Endothelial cell (in vitro differentiated cells): ENCODE results near the gene AAK1. TPM values are rescaled to one million over a fixed set of nuclear protein-coding genes. Genes with fewer than 3 reads are reported as not detected.

Experiments used
- DNase-seq: peaks from one replicate; pipeline ENCODE4 v3.0.0; 2021; ENCODE audit warnings: low spot score
- H3K27ac Mint-ChIP-seq: one replicate; pipeline ENCODE4 v1.8.0; 2021; ENCODE audit warnings: mixed read lengths, inconsistent platforms; ENCODE audit not compliant: unreplicated experiment
- H3K27me3 Mint-ChIP-seq: one replicate; pipeline ENCODE4 v1.8.0; 2021; ENCODE audit warnings: mild to moderate bottlenecking, moderate library complexity, mixed read lengths, inconsistent platforms; ENCODE audit not compliant: unreplicated experiment
- H3K36me3 Mint-ChIP-seq: one replicate; pipeline ENCODE4 v1.8.0; 2021; ENCODE audit warnings: mild to moderate bottlenecking, low read depth, mixed read lengths, inconsistent platforms; ENCODE audit not compliant: unreplicated experiment
- H3K4me1 Mint-ChIP-seq: one replicate; pipeline ENCODE4 v1.8.0; 2021; ENCODE audit warnings: mild to moderate bottlenecking, mixed read lengths, inconsistent platforms; ENCODE audit not compliant: unreplicated experiment
- H3K4me3 Mint-ChIP-seq: one replicate; pipeline ENCODE4 v1.8.0; 2021; ENCODE audit warnings: mild to moderate bottlenecking, mixed read lengths, inconsistent platforms; ENCODE audit not compliant: unreplicated experiment
- H3K9me3 Mint-ChIP-seq: one replicate; pipeline ENCODE4 v1.8.0; 2021; ENCODE audit warnings: mixed read lengths, inconsistent platforms; ENCODE audit not compliant: unreplicated experiment
- total RNA-seq: library from RNA; stranded (reverse); fragmentation: NEBNext Ultra II Directional; extraction: Animal tissue kit (Norgen Biotek cat#: 25700); gene quantifications from one replicate; pipeline ENCODE4 v1.2.1, GENCODE V29; 2021; ENCODE audit not compliant: unreplicated experiment
- TF ChIP-seq, protein P1 (sequence below): fragments of 200-600 bp; sonication (generic); IDR thresholded peaks from one replicate; pipeline ENCODE4 v1.5.0; 2021; ENCODE audit warnings: antibody characterized with exemption; ENCODE audit not compliant: unreplicated experiment

AAK1 gene
- total RNA-seq, 1 donor from 2014 or later, result 144 TPM

DNA sequence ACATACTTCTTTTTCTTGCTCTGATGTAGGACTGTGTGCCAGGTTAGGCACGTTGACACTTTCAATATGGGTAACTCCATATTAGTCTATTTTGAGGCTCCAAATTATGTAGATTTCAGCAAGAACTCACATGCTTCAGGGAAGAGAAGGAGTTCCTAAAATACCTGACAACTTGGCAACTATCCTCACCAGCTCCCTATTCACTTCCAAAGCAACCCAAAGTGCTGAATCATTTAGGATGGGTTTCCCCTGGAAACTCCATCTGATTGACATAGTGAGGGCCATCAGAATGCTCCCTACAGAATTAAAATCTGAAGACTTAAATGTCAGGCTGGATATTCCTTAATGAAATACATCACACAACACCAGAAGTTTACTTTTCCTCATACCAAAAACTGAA, 173.8 kb downstream of the AAK1 start:
- Mint-ChIP-seq H3K4me1 (peaks cover 5% of the 10 kb centered on the region), H3K27ac (no peak overlapping the region), H3K9me3 (no peaks in the 10 kb centered on the region), H3K27me3 (peaks cover 2% of the 10 kb centered on the region), H3K4me3 (no peak overlapping the region), H3K36me3 (peaks cover 27% of the 10 kb centered on the region)
- DNase-seq, result no peak
- TF ChIP-seq, protein P1, sequence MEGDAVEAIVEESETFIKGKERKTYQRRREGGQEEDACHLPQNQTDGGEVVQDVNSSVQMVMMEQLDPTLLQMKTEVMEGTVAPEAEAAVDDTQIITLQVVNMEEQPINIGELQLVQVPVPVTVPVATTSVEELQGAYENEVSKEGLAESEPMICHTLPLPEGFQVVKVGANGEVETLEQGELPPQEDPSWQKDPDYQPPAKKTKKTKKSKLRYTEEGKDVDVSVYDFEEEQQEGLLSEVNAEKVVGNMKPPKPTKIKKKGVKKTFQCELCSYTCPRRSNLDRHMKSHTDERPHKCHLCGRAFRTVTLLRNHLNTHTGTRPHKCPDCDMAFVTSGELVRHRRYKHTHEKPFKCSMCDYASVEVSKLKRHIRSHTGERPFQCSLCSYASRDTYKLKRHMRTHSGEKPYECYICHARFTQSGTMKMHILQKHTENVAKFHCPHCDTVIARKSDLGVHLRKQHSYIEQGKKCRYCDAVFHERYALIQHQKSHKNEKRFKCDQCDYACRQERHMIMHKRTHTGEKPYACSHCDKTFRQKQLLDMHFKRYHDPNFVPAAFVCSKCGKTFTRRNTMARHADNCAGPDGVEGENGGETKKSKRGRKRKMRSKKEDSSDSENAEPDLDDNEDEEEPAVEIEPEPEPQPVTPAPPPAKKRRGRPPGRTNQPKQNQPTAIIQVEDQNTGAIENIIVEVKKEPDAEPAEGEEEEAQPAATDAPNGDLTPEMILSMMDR, result no peak

DNA sequence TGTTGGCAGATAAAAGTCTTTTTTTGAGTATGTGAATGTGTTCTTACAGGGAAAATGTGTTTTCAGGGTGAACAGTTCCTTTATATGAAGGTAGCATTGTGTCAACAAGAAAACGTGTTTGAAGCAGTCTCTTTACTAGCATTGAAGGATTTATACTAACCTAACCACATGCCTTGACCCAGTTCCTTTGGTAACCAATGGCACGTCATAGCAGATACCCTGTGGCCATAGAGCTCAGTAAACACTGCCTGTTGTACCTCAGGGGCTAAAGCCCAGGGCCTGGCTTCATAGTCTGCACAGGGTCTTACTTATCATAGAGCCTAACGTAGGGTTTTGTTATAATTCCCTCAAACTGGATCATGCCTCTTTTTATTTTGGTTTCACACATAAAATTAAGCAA, 174.2 kb downstream of the AAK1 start:
- Mint-ChIP-seq H3K36me3 (peaks cover 29% of the 10 kb centered on the region), H3K9me3 (no peaks in the 10 kb centered on the region), H3K27me3 (peaks cover 2% of the 10 kb centered on the region), H3K27ac (no peak overlapping the region), H3K4me1 (peaks cover 5% of the 10 kb centered on the region), H3K4me3 (no peak overlapping the region)
- DNase-seq, result no peak
- TF ChIP-seq, protein P1, result no peak

DNA sequence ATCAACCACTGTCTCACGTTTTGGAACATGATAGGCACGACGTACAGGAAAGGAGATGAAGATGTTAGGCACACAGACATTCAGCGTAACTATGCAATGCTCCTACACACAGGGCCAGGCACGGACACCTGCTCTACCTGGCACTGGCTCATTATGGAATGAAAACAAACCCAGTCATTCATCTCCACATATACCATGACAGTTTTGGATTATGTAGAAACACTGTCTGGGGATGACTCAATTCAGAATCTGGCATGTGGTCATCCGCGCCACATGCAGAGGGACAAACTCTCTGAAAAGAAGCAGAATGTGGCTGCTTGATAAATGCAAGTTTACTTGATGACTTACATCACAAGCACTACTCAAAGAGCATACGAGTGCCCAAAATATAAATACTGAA, 176.8 kb downstream of the AAK1 start:
- no peak overlapping the region for H3K4me3 Mint-ChIP-seq
- H3K27ac Mint-ChIP-seq, result no peak overlapping the region
- no peaks in the 10 kb centered on the region for H3K4me1 Mint-ChIP-seq
- peaks cover 2% of the 10 kb centered on the region for H3K27me3 Mint-ChIP-seq
- H3K9me3 Mint-ChIP-seq, result no peaks in the 10 kb centered on the region
- peaks cover 40% of the 10 kb centered on the region for H3K36me3 Mint-ChIP-seq
- DNase-seq, result no peak
- TF ChIP-seq, protein P1, result no peak

DNA sequence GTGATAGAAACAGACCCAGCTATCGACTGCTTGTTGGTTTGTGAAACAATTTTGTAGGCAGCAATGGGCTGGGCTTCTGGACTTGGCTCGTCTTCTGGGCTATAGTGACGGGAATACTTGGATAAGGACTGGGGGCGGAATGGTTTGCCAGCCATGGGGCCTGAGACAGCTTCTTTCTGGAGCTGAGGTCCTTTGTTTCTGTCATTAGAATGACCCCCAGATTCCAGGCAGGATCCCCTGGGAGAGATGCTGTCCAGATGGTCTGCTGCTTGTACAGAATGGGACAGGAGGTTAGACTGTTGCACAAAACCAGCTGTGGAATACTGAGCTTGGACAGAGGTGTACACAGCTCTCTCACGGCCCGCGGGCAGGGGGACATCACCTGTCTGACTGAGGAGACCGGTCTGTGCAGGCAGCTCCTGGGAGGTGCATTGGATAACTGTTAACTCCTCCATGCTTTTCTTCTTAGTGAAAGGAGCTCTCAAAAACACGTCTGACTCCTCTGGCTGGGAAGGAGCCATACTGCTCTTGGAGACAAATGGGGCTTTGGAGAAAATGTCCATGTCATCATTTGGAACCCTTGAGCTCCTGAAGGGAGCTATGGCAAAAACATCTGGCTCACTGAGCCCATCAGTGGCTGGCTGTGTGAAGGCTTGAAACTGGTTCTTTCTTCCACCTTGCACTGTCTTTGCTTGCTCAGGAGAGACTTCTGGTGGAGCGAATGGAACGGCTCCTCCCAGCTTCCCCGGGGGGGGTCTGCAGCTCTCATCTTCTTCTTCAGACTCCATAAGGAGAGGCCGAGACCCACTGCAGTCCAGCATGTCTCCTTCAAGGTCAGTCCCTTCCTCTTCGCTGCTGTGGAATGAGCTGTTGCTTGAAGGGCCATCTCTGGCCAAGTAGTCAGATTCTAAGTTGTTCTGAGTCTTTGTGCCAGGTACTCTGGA, 177.8 kb downstream of the AAK1 start:
- peaks cover 40% of the 10 kb centered on the region for H3K36me3 Mint-ChIP-seq
- TF ChIP-seq, protein P1, result no peak
- H3K4me1 Mint-ChIP-seq, result no peaks in the 10 kb centered on the region
- H3K27ac Mint-ChIP-seq, result peak overlapping the region; percentile 42
- H3K27me3 Mint-ChIP-seq, result peaks cover 2% of the 10 kb centered on the region
- peak overlapping the region; percentile 67 for H3K4me3 Mint-ChIP-seq
- H3K9me3 Mint-ChIP-seq, result no peaks in the 10 kb centered on the region
- DNase-seq, result no peak

DNA sequence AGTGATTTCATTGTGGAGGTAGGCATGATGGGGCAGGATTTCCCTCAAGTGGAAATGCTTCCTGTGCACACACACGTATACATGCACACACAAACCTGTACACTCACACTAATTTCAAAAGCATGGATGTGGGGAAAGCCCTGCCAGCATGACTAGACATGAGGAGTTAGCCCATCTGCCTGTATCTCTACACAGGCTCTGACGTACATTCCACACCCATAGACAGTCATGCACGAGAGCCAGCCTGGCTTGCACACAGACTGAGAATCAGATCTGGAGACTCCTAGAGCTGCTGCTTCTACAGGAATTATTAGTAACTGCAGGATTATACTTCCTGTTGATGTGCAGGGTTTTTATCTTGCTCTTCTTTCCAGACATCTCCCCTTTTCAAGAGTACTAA, 179.0 kb downstream of the AAK1 start:
- Mint-ChIP-seq H3K9me3 (no peaks in the 10 kb centered on the region), H3K27me3 (peaks cover 2% of the 10 kb centered on the region), H3K4me1 (peaks cover 3% of the 10 kb centered on the region), H3K27ac (no peak overlapping the region), H3K4me3 (no peak overlapping the region), H3K36me3 (peaks cover 40% of the 10 kb centered on the region)
- TF ChIP-seq, protein P1, result no peak
- no peak for DNase-seq
